ENCODE measurements around the gene FSTL5.

GRCh38 chr4:162116095-162116779, 47.6 kb downstream of the FSTL5 start:
- TF ChIP-seq, protein P1, sequence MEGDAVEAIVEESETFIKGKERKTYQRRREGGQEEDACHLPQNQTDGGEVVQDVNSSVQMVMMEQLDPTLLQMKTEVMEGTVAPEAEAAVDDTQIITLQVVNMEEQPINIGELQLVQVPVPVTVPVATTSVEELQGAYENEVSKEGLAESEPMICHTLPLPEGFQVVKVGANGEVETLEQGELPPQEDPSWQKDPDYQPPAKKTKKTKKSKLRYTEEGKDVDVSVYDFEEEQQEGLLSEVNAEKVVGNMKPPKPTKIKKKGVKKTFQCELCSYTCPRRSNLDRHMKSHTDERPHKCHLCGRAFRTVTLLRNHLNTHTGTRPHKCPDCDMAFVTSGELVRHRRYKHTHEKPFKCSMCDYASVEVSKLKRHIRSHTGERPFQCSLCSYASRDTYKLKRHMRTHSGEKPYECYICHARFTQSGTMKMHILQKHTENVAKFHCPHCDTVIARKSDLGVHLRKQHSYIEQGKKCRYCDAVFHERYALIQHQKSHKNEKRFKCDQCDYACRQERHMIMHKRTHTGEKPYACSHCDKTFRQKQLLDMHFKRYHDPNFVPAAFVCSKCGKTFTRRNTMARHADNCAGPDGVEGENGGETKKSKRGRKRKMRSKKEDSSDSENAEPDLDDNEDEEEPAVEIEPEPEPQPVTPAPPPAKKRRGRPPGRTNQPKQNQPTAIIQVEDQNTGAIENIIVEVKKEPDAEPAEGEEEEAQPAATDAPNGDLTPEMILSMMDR (conservative IDR thresholded peaks at IDR 0.05; ENCODE audit: low read length) = no peak
- TF ChIP-seq EZH2phosphoT487 (IDR thresholded peaks at IDR 0.05; ENCODE audit: borderline replicate concordance, low read depth, low read length) = no peak

All from OCI-LY7 (cell line).